22Rv1 (cell line): Measurements from ENCODE around the gene ZNF414.

Experiments
- CTCF ChIP-seq: fragments of 450-650 bp; IDR thresholded peaks from 2 replicates; pipeline ENCODE4 v1.5.1; 2017; ENCODE audit warnings: mild to moderate bottlenecking
- ZFX ChIP-seq: fragments of 450-650 bp; IDR thresholded peaks from 2 replicates; pipeline ENCODE4 v1.6.1; 2017; ENCODE audit warnings: antibody characterized with exemption, borderline replicate concordance

GRCh38 chr19:8490395-8490760, 23.6 kb downstream of the ZNF414 start:
- TF ChIP-seq CTCF (no peak), ZFX (no peak)
